Fibroblast of pulmonary artery (primary cell): ENCODE results near the gene IFNA13.

ENCODE experiments used
- DNase-seq: peaks from one replicate; pipeline ENCODE4 v3.0.0-alpha.2; 2010; ENCODE audit warnings: low read depth
- H3K4me3 ChIP-seq: replicated peaks from 2 replicates; pipeline ENCODE4 v1.5.1; 2011; ENCODE audit warnings: low read depth, mild to moderate bottlenecking, control low read depth, low read length, moderate library complexity
- CTCF ChIP-seq: IDR thresholded peaks from 2 replicates; pipeline ENCODE4 v1.5.1; 2011; ENCODE audit warnings: mild to moderate bottlenecking, control low read depth, low read length, inconsistent platforms; ENCODE audit errors: missing control alignments

IFNA13 gene

GRCh38 chr9:21367957-21368356, at the start of gene IFNA13:
Gene IFNA13, minus strand, starts transcription at chr9:21368057. Its CDS starts 47 bp downstream, at chr9:21368010.
- no peak for DNase-seq
- TF ChIP-seq CTCF = no peak
- H3K4me3 ChIP-seq = no peak within 1 kb of the TSS

GRCh38 chr9:21415493-21416267, 47.8 kb upstream of the IFNA13 start:
- no peak for TF ChIP-seq CTCF
- DNase-seq = no peak
- H3K4me3 ChIP-seq = no peak overlapping the region

GRCh38 chr9:21414220-21414940, 46.5 kb upstream of the IFNA13 start:
- no peak for DNase-seq
- no peak for TF ChIP-seq CTCF
- H3K4me3 ChIP-seq = no peak overlapping the region

- peak; percentile 31 for TF ChIP-seq CTCF
- DNase-seq = no peak
- no peak overlapping the region for H3K4me3 ChIP-seq
These were observed 45.8 kb upstream of the IFNA13 start for GRCh38 chr9:21413624-21414023.

- no peak for DNase-seq
- no peak for TF ChIP-seq CTCF
- H3K4me3 ChIP-seq = no peak overlapping the region
These were observed 45.3 kb upstream of the IFNA13 start for GRCh38 chr9:21413151-21413550.

- no peak for TF ChIP-seq CTCF
- H3K4me3 ChIP-seq = no peak overlapping the region
- DNase-seq = no peak
These were observed 44.2 kb upstream of the IFNA13 start for GRCh38 chr9:21412107-21412506.
